SJSA1 (cell line): ENCODE data around the gene DSP. TPM values are rescaled to one million over a fixed set of nuclear protein-coding genes. Genes with fewer than 3 reads are reported as not detected.

Experiments
- DNase-seq, 2 experiments: peaks; one replicate each; pipeline ENCODE4 v3.0.0-alpha.2; 2015 to 2020; ENCODE audit warnings: low spot score in 2 of 2, low read depth in 1 of 2
- H3K27ac ChIP-seq: fragments of 250-450 bp; sonication (Bioruptor Pico); 2 replicates; pipeline ENCODE4 v1.5.1; 2020; ENCODE audit warnings: mild to moderate bottlenecking, moderate library complexity
- H3K27me3 ChIP-seq: fragments of 250-450 bp; sonication (Bioruptor Pico); replicated peaks from 2 replicates; pipeline ENCODE4 v1.5.1; 2020; ENCODE audit warnings: mild to moderate bottlenecking, moderate library complexity
- H3K36me3 ChIP-seq: fragments of 250-450 bp; sonication (Bioruptor Pico); 2 replicates; pipeline ENCODE4 v1.5.1; 2020; ENCODE audit warnings: mild to moderate bottlenecking
- H3K4me1 ChIP-seq: fragments of 250-450 bp; sonication (Bioruptor Pico); replicated peaks from 2 replicates; pipeline ENCODE4 v1.6.1; 2021; ENCODE audit warnings: mild to moderate bottlenecking
- H3K4me3 ChIP-seq: fragments of 250-450 bp; sonication (Bioruptor Pico); 2 replicates; pipeline ENCODE4 v1.5.1; 2020; ENCODE audit warnings: mild to moderate bottlenecking
- H3K9me3 ChIP-seq: fragments of 250-450 bp; sonication (Bioruptor Pico); replicated peaks from 2 replicates; pipeline ENCODE4 v1.5.1; 2020; ENCODE audit warnings: mild to moderate bottlenecking
- total RNA-seq: library from RNA; depleted of rRNA; stranded (reverse); fragments of >200 nt; shearing (Covaris generic); gene quantifications from 2 replicates; pipeline ENCODE4 v1.2.3, GENCODE V29; 2014

Gene DSP
- total RNA-seq, 1 experiment from 2014 or later: 0.08 TPM

DNA sequence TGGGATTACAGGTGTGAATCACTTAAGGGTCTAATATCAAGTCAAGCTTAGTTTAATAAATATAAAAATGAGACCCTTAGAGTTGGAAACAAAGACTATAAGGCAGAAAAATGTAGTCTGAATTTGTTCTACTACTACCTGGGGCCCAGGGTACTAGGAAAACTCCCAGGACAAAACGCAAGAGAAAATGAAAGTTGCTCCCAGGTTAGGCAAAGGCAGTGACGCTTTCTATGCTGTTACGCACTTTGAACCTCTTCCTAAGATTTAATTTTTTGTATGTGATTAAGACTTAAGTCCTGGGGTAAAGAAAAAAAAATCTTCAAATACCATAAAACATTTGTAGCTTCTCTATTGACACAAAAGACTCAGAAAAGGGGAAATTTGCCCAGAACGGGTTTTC lies 17.3 kb downstream of the DSP start:
- Histone ChIP-seq H3K27me3 (peaks cover 20% of the 10 kb centered on the region), H3K9me3 (no peaks in the 10 kb centered on the region), H3K4me1 (no peaks in the 10 kb centered on the region), H3K4me3 (no peak overlapping the region), H3K27ac (no peak overlapping the region), H3K36me3 (no peaks in the 10 kb centered on the region)
- DNase-seq: no peak

- no peak overlapping the region for H3K27ac ChIP-seq
- no peaks in the 10 kb centered on the region for H3K9me3 ChIP-seq
- H3K4me3 ChIP-seq: no peak overlapping the region
- no peaks in the 10 kb centered on the region for H3K4me1 ChIP-seq
- DNase-seq: no peak
- H3K27me3 ChIP-seq: peaks cover 21% of the 10 kb centered on the region
- no peaks in the 10 kb centered on the region for H3K36me3 ChIP-seq
These were observed 17.7 kb downstream of the DSP start for GRCh38 chr6:7559196-7559595.

DNA sequence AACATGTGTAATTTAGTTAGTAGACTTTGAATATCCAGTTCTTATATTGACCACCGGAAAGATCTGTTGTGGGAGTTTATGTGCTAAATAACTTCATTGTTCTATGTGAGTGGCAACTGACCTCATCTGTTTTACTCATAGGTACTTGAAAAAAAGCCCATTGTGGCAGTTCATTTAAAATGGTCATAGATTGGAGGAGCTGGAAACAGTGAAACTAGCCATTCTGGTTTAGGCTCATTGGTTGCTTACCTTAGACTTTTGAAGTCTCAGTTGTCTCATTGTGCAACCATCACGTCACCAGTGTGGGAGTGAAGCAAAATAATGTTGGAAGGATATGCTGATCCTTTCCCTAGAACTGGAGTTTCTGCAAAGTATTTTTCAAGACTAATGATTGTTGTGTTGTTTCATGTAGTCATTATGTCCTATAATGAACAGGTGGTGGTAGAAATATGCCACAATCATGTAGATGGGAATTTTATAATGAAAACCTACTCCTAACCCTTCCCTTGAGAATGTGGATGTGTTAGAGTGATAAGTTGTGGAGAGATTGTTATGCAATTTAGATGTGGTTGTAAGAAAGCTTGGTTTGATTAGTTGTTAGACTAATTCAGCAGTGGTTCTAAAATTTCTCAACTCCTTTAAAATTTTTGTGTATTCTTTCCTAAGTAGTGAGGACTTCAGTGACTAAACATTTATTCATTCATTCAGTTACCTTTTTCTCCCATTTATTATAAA lies 18.3 kb downstream of the DSP start:
- no peak for DNase-seq
- Histone ChIP-seq H3K9me3 (no peaks in the 10 kb centered on the region), H3K27me3 (peaks cover 24% of the 10 kb centered on the region), H3K4me1 (no peaks in the 10 kb centered on the region), H3K36me3 (no peaks in the 10 kb centered on the region), H3K27ac (no peak overlapping the region), H3K4me3 (no peak overlapping the region)

DNA sequence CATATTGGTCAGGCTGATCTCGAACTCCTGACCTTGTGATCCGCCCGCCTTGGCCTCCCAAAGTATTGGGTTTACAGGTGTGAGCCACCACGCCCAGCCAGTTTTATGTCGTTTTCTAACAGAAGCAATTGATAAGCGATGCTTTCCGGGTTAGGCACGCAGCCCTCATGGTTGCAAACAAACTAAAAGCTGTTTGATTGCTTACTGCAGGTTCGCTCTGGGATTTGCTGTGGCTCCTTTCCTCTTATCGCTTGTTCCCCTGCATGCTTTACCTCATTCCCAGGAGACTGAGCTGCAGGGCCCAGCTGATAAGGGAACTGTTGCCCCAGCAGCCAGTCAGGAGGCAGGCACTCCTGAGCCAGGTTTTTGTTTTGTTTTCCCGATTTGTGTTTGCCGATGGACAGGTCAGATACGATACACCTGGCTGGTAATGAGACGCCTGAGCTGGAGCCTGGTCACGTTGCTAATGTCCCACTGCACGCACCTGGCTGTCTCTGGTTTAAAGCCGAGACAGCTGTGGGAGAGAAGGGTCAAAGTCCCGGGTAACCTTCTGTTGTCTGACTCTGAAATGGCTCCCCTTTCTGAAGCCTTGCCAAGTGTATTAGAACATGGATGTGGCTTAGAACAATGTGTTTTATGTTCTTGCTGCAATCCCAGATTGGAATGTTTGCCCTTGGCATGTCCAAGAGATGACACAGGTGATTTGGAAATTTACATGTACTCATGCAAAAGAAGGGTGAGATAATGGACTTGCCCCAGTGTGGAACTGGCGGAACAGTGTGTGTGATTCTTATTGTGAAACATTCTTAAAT lies 19.9 kb downstream of the DSP start:
- DNase-seq: no peak
- Histone ChIP-seq H3K27ac (no peak overlapping the region), H3K36me3 (no peaks in the 10 kb centered on the region), H3K9me3 (no peaks in the 10 kb centered on the region), H3K27me3 (peaks cover 18% of the 10 kb centered on the region), H3K4me1 (no peaks in the 10 kb centered on the region), H3K4me3 (no peak overlapping the region)

GRCh38 chr6:7562769-7563168 lies 21.3 kb downstream of the DSP start:
- Histone ChIP-seq H3K36me3 (no peaks in the 10 kb centered on the region), H3K27ac (no peak overlapping the region), H3K9me3 (no peaks in the 10 kb centered on the region)

GRCh38 chr6:7566107-7566506 lies 24.6 kb downstream of the DSP start:
- Histone ChIP-seq H3K27ac (no peak overlapping the region), H3K4me3 (no peak overlapping the region)
- no peak for DNase-seq

More at GRCh38 chr6:7562769-7563168, 21.3 kb downstream of the DSP start:
- H3K27me3 ChIP-seq: peaks cover 14% of the 10 kb centered on the region
- no peak for DNase-seq
- H3K4me1 ChIP-seq: no peaks in the 10 kb centered on the region
- no peak overlapping the region for H3K4me3 ChIP-seq

GRCh38 chr6:7566617-7567173 lies 25.2 kb downstream of the DSP start:
- no peak overlapping the region for H3K4me3 ChIP-seq
- DNase-seq: no peak
- H3K4me1 ChIP-seq: no peaks in the 10 kb centered on the region
- no peaks in the 10 kb centered on the region for H3K36me3 ChIP-seq
- no peaks in the 10 kb centered on the region for H3K9me3 ChIP-seq
- no peak overlapping the region for H3K27ac ChIP-seq
- H3K27me3 ChIP-seq: peaks cover 15% of the 10 kb centered on the region

More at GRCh38 chr6:7566107-7566506, 24.6 kb downstream of the DSP start:
- Histone ChIP-seq H3K27me3 (peaks cover 12% of the 10 kb centered on the region), H3K9me3 (no peaks in the 10 kb centered on the region), H3K36me3 (no peaks in the 10 kb centered on the region), H3K4me1 (no peaks in the 10 kb centered on the region)

DNA sequence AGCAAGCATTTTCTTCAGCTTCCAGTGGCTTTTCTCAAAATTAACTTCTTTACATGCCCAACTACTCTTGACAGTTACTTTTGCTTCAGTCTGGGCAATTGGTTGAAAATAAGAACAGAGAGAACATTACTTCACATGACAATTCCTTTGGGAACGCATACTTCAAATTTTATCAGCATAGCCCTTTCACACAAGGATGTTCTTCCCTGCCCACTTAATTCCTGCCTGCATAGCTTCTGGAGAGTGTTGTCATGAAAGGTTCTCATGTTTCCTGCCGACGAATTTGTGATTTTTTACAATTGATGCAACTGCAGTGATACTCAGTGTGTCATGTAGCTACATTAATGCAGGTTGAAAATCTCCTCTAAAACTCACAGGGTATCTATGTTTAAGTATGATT lies 26.6 kb downstream of the DSP start:
- Histone ChIP-seq H3K27me3 (peaks cover 22% of the 10 kb centered on the region), H3K4me3 (no peak overlapping the region), H3K4me1 (no peaks in the 10 kb centered on the region), H3K36me3 (no peaks in the 10 kb centered on the region), H3K9me3 (no peaks in the 10 kb centered on the region), H3K27ac (no peak overlapping the region)
- no peak for DNase-seq

GRCh38 chr6:7569082-7569481 lies 27.6 kb downstream of the DSP start:
- DNase-seq: no peak
- Histone ChIP-seq H3K9me3 (no peaks in the 10 kb centered on the region), H3K4me1 (no peaks in the 10 kb centered on the region), H3K4me3 (no peak overlapping the region), H3K27me3 (peaks cover 25% of the 10 kb centered on the region), H3K27ac (no peak overlapping the region), H3K36me3 (no peaks in the 10 kb centered on the region)

DNA sequence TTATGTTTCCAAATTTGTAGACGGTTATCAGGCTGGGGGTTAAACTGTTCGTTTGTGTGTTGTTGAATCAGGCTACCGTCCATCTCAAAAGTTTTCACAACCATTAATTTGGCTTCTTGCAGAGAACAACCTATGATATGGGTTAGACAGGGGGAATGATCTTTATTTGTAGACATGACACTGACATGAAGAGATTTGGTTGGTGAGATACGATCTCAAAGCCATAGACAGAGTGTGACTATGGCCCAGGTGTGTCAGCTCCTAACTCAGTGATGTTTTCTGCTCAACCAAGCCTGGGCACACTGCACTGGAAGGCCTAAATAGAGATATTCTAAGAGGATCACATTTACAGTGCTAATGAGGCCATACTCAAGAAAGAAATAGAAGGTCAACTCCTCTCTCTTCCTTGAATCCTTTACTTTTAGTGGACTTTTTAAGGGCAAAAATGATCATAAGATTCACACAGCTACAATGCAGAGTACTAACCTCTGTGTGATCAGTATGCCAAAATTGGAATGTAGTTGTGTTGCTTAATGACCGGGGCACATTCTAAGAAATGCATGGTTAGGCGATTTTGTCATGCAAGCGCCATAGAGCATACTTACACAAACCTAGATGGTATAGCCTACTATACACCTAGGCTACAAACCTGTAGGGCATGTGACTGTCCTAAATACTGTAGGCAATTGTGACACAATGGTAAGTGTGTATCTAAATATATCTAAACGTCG lies 30.9 kb downstream of the DSP start:
- no peak for DNase-seq
- Histone ChIP-seq H3K4me1 (no peaks in the 10 kb centered on the region), H3K27me3 (peaks cover 35% of the 10 kb centered on the region), H3K27ac (no peak overlapping the region), H3K36me3 (no peaks in the 10 kb centered on the region), H3K9me3 (no peaks in the 10 kb centered on the region), H3K4me3 (no peak overlapping the region)

DNA sequence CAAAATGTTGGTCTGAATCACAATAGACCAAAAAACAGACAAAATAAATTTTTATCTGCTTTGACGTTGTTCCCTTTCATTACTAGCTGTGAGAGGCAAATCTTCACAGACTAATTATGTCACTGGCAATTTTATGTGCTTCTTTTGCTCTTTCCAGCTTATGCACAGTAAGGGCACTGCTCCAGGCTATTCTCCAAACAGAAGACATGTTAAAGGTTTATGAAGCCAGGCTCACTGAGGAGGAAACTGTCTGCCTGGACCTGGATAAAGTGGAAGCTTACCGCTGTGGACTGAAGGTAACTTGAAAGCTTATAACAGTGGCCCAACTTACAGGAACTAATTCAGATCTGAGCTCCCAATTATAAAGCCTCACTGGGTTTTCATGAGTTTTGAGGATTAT lies 33.0 kb downstream of the DSP start:
- DNase-seq: no peak
- no peaks in the 10 kb centered on the region for H3K36me3 ChIP-seq
- peaks cover 43% of the 10 kb centered on the region for H3K27me3 ChIP-seq
- H3K4me1 ChIP-seq: no peaks in the 10 kb centered on the region
- no peak overlapping the region for H3K4me3 ChIP-seq
- no peaks in the 10 kb centered on the region for H3K9me3 ChIP-seq
- H3K27ac ChIP-seq: no peak overlapping the region

GRCh38 chr6:7578516-7578915 lies 37.0 kb downstream of the DSP start:
- DNase-seq: no peak
- H3K4me3 ChIP-seq: no peak overlapping the region
- H3K4me1 ChIP-seq: no peaks in the 10 kb centered on the region
- H3K27me3 ChIP-seq: peaks cover 38% of the 10 kb centered on the region
- no peak overlapping the region for H3K27ac ChIP-seq
- H3K36me3 ChIP-seq: no peaks in the 10 kb centered on the region
- H3K9me3 ChIP-seq: no peaks in the 10 kb centered on the region

DNA sequence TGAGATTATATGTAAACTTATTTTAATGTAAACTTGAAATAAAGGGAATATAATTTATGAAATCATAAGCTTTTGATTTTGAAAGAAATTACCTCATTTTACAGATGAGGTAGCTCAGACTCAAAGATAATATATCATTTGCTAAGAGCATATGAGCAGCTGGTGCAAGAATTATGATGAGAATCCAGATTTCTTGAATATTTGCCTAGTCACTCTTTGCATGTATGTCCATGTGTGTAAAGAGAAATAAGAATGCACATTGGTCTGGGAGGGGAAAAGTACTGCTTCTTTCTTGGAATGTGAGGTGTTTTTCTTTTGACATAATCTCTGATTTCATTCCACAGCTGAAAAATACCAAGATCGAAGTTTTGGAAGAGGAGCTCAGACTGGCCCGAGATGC lies 37.5 kb downstream of the DSP start:
- H3K4me1 ChIP-seq: no peaks in the 10 kb centered on the region
- H3K9me3 ChIP-seq: no peaks in the 10 kb centered on the region
- DNase-seq: no peak
- H3K27ac ChIP-seq: no peak overlapping the region
- no peak overlapping the region for H3K4me3 ChIP-seq
- no peaks in the 10 kb centered on the region for H3K36me3 ChIP-seq
- H3K27me3 ChIP-seq: peaks cover 36% of the 10 kb centered on the region

DNA sequence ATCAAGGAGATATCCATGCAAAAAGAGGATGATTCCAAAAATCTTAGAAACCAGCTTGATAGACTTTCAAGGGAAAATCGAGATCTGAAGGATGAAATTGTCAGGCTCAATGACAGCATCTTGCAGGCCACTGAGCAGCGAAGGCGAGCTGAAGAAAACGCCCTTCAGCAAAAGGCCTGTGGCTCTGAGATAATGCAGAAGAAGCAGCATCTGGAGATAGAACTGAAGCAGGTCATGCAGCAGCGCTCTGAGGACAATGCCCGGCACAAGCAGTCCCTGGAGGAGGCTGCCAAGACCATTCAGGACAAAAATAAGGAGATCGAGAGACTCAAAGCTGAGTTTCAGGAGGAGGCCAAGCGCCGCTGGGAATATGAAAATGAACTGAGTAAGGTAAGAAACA lies 38.4 kb downstream of the DSP start:
- Histone ChIP-seq H3K27ac (no peak overlapping the region), H3K9me3 (no peaks in the 10 kb centered on the region), H3K27me3 (peaks cover 27% of the 10 kb centered on the region), H3K4me3 (no peak overlapping the region), H3K36me3 (no peaks in the 10 kb centered on the region), H3K4me1 (no peaks in the 10 kb centered on the region)
- no peak for DNase-seq
